Eye (tissue), 1 donor: ENCODE results near the gene EFCC1.
"Not testable (repeated sequence)": the region's sequence is repeated elsewhere in the genome, so short reads cannot be mapped to it uniquely, and the experiment has no call there.

Source experiments
- DNase-seq: peaks from one replicate; pipeline ENCODE4 v3.0.0-alpha.2; 2015

EFCC1 gene

DNA sequence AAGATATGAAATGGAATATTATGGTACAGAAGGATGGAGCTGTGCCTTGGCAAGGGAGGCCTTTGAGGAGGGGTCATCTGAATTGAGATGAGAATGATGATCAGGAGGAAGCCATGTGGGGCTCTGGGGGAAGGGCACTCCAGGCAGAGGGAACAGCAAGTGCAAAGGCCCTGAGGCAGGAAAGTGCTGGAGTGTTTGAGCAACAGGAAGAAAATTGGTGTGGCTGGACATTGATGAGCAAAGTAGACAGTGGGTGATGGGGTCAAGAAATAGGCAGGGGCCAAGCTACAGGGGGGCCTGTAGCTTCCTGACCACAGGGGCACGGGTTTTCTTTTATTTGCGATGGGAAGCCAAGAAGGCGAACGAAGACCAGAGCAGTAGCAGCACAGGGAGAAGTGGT, 56.1 kb downstream of the EFCC1 start:
- no peak for DNase-seq

DNA sequence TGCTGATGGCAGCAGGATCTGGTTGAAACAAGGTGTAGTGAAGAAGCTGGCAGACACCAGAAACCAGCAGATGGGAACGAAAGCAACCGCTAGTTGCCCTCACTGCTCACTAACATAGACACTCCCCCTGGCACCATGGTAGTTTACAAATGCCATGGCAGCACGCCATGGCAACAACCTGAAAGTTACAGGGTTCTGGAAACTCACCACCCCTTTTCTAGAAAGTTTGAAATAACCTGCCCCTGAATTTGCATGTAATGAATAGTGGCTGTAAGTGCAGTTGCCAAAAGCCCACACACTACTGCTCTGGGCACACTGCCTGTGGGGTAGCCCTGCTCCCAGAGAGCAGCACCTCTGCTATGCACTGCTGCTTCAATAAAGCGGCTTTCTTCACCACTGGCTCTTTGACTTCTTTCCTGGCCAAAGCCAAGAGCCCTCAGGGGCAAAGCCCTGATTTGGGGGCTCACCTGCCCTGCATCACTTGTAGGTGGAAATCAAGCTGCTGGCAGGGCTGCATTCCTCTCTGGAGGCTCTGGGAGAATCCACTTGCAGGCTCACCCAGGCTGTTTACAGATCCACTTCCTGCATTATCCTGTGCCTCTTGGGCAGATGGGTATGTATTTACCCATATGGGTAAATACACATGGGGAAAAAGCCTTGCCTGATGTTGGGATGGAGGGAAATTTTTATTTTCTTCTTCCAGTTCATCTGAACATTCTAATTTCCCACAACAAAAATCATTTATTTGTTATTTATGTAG, 57.5 kb downstream of the EFCC1 start:
- DNase-seq = no peak

DNA sequence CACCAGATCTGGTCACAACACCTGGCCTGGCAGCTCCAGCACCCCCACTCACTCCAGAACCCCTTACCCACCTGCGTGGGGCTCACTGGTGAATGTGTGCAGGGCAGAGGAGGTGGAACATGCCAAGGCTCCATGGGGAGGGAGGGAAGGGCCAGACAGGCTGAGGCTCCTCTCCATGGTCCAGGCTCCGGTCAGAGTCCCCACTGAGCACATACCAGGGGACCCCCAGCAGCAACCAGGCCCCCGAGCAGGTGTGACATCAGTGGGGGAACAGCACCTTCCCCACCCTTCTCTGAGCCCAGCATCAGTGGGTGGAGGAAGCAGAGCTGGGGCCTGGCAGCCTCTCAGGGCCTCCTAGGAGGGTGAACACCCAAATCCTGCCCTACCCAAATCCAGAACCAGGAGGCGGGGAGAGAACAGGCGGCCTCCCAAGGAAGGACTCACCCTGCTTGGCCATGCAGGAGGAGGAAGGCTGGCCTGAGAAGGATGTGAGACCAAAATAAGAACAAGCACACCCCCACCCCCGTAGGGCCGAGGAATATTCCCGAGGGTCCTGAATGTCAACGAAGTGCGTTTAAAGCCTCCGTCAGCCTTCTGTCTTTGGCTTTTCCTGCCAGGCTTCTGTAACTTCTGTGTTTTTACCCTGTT, 58.3 kb downstream of the EFCC1 start:
- no peak for DNase-seq

DNA sequence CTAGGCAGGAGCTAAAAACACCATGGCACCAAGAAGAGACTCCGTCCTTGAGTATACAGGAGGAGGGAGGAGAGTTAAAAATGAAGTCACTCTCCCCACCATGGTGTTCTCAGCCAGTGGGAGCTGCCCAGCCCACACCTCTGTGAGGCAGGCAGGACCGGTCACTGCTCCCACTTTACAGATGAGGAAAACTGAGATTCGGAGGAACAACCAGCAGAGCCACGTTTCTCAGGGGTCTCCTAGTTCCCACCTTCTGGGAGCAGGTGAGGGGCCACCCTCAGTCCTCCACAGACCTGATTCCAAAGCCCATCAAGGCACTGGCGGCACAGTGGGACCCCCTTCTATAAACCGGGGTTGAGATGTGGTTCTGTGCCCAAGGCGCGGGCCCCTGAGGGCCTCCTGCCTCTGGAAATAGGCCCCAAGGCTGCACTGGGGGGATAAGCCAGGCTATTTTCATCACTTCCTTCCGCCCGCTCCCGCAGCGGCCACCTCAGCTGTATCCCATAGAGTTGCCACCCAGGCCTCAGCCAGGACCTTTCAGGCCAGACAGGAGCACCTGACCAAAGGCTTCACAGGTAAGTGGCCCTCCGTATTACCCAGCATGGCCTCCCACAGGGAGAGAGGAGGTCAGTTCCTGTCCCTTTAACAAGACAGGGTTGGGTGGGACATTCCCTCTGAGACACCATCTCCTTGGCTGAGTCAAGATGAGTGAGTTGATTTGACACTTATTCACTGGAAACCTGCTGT, 59.3 kb downstream of the EFCC1 start, which contains the start of gene GP9:
GP9 (plus strand) TSS at position 504 of the 747 bp plus-strand sequence. CDS start 961 bp downstream, outside the sequence.
- no peak for DNase-seq

DNA sequence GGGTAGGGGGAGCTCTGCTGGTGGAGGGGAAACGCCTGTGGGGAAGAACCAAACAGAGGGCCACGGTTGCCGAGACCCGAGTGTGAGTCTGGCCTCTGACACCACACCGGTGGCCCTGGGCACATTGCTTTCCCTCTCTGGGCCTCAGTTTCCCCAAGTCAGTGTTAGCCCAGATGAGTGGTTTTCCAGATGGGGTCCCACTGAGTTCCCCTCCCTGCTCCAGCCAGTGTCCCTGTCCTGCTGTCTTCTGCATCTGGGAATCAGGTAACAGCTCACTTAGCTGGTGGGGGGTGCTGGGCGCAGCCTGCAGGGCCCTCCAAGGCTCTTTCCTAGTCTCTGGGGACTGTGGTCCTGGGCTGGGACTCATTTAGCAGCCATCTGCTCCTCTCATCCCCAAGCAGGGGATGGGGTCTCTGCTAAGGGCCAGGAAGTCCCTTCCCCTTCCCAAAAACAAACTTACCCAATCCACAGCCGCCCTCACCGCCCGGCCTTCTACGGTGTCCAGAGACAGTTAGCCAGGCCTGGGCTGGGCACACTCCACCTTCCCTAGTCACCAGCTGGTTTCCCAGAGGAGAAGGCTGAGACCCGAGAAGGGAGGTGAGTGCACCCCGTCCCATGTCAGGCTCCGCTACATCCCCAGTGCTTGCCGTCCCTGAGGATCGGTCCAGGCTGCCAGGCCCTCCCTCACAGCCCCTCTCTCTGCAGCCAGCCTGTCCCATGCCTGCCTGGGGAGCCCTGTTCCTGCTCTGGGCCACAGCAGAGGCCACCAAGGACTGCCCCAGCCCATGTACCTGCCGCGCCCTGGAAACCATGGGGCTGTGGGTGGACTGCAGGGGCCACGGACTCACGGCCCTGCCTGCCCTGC, 60.2 kb downstream of the EFCC1 start:
- DNase-seq = no peak

DNA sequence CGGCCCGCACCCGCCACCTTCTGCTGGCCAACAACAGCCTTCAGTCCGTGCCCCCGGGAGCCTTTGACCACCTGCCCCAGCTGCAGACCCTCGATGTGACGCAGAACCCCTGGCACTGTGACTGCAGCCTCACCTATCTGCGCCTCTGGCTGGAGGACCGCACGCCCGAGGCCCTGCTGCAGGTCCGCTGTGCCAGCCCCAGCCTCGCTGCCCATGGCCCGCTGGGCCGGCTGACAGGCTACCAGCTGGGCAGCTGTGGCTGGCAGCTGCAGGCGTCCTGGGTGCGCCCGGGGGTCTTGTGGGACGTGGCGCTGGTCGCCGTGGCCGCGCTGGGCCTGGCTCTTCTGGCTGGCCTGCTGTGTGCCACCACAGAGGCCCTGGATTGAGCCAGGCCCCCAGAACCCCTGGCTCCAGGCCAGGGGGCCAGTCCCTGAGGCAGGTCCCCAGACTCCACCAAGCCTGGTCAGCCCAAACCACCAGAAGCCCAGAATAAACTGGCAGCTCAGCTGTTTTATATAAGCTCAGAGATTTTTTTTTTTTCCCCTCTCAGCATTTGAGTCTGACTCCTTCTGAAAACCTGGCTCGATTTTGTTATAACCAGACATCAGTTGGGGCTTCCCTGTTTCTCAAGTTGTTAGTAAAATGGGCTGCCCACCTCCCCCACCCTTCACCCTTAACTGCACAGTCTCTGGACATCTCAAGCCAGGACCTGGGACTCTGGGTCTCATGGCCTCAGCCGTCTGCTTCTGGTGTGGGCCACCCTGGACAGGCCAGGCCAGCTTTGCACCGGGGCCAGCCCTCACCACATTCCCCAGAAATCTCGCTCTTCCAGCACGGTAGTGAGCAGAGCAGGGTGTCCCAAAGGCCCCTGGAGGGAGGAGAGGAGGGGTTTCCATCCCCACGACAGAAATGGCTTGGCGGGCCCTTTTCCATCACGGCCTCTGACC, 61.1 kb downstream of the EFCC1 start:
- DNase-seq = no peak

DNA sequence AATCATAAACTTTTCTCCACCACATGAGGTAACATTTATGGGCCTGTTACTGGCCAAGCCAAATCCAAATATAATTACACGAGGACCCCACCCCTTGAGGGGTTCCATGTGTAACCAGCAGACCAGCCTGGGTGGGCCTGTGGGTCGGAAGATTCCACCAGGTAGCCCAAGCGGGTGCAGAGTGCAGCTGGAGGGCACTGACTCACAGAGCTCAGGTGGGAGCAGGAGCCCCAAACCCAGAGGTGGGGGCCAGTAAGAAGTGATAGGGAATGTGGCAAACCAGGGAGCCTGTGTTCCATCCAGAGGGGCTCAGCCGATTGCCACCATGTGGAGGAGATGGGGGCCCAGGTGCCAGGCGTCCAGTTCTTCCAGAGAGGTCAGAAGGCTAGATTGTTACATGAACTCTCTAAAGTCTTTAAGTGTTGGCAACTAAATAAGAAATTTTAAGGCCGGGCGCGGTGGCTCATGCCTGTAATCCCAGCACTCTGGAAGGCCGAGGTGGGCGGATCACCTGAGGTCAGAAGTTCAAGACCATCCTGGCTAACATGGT, 62.1 kb downstream of the EFCC1 start:
- DNase-seq = no peak

DNA sequence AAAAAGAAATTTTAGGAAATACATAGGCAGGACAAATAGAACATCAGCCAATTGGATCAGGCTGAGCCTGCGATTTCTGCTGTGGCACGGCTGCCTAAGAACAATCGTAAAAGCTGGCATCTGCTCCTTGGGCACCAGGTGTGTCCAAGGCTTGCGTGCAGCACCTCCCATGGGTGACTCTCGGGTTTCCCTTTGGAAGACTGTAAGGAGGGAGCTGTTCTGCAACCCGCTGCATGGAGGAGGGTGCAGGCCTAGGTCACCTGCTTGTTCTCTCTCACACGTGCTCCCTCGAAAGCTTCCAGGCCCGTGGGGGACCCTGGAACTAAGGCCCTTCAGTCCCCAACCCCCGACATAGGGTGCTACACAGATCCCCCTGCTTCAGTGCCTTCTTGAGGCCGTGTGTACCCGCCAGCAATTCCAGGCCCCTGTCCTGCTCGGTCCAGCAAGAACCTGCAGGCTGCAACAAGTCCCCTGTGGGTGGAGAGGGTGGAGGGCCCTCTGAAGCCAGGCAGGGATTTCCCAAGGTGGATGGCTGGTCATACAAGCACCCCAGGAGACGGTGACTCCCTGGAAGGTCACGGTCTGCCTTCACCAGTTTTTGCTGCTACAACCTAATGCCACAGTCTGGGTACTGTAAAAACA, 62.9 kb downstream of the EFCC1 start:
- no peak for DNase-seq

DNA sequence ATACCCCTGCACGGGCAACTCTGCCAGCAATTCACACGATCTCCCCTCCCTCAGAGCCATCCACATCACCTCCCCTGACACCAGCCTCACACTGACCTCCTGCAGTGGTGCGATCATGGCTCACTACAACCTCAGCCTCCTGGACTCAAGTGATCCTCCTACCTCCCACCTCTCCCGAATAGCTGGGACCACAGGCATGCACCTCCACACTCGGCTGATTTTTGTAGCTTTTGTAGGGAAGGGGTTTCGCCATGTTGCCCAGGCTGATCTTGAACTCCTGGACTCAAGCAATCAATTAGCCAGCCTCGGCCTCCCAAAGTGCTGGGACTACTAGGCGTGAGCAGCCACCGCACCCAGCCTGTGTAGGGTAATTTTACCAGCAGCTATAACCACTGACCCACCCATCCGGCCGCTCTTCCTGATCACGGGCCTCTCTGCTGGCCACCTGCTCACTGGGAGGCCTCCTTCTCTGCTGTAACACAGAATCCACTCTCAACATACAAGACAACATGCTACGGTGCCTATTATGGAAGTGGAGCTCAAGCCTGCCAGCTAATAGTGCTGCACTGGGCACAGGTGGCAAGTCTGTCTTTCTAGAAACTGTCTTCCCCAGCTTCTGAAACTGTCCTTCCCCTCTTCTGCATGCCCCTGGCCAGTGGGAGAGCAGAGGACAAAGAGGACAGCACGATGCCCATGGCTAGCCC, 64.1 kb downstream of the EFCC1 start:
- no peak for DNase-seq

DNA sequence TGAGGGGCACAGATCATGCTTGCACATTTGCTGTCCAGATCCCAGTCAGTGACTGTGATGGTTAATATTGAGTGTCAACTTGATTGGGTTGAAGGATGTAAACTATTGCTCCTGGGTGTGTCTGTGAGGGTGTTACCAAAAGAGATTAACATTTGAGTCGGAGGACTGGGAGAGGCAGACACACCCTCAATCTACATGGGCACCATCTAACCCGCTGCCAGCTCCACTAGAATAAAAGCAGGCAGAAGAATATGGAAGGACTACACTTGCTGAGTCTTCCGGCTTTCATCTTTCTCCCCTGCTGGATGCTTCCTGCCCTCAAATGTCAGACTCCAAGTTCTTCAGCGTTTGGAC, 64.6 kb downstream of the EFCC1 start:
- no peak for DNase-seq

DNA sequence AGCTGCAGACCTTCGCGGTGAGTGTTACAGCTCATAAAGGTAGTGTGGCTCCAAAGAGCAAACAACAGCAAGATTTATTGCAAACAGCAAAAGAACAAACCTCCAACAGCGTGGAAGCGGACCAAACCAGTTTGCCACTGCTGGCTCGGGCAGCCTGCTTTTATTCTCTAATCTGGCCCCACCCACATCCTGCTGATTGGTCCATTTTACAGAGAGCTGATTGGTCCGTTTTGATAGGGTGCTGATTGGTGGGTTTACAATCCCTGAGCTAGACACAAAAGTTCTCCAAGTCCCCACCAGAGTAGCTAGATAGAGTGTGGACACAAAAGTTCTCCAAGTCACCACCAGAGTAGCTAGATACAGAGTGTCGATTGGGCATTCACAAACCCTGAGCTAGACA, 66.6 kb downstream of the EFCC1 start:
- DNase-seq = peak; percentile 18

DNA sequence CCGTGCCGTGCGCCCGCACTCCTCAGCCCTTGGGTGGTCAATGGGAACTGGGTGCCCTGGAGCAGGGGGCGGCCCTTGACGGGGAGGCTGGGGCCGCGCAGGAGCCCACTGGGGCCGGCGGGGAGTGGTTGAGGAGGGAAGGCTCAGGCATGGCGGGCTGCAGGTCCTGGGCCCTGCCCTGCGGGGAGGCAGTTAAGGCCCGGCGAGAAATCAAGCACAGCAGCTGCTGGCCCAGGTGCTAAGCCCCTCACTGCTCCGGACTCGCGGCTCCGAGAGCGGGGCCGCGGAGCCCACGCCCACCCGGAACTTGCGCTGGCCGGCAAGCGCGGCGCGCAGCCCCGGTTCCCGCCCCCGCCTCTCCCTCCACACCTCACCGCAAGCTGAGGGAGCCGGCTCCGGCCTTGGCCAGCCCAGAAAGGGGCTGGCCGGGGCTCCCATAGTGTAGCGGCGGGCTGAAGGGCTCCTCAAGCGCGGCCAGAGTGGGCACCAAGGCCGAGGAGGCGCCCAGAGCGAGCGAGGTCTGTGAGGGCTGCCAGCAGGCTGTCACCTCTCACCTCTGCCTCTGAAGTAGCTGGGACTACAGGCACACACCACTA, 67.3 kb downstream of the EFCC1 start:
- peak; percentile 48 for DNase-seq

DNA sequence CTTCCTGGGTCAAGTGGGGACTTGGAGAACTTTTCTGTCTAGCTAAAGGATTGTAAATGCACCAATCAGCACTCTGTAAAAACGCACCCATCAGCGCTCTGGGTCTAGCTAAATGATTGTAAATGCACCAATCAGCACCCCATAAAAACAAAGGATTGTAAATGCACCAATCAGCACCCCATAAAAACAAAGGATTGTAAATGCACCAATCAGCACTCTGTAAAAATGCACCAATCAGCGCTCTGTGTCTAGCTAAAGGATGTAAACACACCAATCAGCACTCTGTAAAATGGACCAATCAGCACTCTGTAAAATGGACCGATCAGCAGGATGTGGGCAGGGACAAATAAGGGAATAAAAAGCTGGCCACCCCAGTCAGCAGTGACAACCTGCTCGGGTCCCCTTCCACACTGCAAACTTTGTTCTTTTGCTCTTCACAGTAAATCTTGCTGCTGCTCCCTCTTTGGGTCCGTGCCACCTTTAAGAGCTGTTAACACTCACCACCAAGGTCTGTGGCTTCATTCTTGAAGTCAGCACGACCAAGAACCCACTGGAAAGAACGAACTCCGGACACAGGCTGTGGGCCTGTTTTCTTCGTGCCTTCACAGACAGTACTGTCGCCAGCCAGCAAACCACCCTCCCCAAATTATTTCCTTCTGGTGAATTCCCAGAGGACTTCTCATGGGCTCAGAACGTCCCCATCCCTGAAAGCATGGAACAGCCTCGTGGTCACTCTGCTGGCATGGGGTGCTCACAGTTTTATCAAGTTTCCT, 68.4 kb downstream of the EFCC1 start:
- not testable (repeated sequence) for DNase-seq

DNA sequence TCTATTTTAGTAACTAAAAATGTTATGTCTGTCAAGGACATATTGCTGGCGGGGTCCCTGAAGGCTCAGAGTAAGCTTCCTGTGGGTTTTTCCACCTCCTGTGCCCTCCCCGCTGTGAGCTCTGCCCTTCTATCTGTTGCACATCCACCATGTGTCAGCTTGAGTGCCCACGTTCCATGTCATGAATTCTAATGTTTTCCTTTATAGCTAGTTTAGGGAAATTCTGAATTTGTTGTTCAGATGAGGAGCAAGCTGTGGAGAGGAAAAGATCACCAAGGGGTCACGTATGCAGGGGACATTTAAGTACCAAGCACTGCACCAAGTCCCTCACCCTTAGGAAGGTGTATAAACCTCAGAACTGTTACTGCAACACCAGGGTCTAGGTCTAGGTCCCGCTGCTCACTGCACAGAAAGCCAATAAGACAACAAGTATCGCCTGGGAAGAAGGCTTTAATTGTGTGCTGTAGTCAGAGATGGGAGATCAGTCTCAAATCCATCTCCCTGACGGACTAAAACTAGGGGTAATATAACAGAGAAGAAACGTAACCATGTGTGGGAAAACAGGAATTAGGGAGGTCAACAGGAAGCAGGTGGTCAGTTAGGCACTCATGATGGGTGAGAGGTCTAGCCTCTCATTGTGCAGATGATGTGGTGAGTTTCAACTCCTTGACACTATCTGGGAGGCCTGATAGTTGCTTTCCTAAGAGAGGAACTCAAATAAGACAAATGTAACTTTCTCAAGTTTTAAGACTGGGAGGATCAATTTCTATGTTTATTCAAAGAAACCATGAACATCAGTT, 69.2 kb downstream of the EFCC1 start:
- no peak for DNase-seq

DNA sequence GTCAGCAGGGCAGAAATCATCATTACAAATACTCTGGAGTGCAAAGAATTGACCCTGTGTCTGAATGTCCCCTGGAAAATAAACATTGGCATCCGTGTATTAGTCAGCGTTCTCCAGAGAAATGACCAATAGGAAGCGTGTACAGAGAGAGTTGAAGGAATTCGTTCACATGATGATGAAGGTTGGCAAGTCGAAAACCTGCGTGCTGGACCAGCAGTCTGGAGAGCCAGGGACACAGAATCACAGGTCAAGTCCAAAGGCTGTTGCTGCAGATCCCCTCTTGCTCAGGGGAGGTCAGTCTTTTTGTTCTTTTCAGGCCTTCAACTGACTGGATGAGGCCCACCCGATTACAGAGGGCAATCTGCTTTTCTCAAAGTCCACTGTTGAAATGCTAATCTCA, 76.1 kb downstream of the EFCC1 start:
- no peak for DNase-seq

DNA sequence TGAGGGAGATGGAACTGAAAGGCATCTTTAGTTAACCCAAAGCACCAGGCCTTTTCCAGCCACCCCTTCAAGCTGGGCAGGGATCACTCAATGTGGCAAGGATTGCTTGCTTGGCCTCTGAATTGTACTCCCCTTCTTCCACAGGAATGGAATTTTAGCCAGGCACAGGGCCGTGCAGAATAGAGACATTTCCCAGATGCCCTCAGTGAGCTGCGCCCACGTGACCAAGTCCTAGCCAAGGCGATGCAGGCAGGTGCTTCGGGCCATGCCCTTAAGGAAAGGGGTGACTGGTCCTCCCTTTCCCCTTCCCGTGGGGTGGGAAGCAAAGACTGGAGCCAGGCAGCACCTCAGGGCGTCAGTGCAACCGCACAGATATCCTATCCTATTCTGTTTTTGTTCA, 77.4 kb downstream of the EFCC1 start:
- DNase-seq = no peak

DNA sequence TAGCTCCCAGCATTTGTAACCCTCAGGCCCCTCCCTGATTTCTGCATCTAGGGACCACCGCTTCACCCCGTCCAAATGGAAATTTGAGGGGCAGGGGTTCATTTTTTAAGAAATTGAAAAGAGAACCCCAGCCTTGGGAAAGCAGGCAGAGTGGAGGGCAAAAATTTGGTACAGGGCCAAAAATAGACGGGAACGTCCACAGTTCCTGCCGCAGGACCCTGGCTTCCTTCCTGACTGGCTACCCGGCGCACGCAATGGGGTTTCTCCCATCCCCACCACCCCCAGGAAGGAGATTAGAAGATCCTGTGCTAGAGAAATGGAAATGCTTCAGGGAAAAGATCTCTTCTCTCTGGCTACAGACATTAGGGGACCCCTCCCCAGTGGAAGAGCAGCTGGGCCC, 80.4 kb downstream of the EFCC1 start:
- DNase-seq = no peak

DNA sequence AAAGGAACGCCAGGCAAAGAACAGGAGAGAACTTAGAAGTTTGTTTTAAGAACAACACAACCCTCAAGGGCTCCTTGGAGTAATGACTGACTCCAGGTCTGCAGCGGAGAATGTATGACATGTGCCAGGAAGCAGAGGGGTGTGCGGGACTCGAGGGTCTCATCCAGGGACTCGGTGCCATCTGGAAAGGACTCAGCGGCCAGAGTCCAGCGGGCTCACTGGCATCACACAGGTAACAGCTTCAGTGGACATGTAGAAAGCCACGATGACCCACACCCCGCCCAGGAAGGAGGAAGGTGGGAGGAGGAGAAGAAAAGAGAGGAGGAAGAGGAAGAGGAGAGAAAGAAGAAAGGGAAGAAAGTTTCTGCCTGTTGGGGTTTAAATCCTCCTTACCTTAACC, 80.9 kb downstream of the EFCC1 start:
- DNase-seq = no peak
